A549 (cell line): Measurements from ENCODE around the gene MIER1.

ENCODE experiments used
- EP300 ChIP-seq, 2 experiments: fragments of >200 bp; sonication (Bioruptor Twin); formaldehyde crosslinking; IDR thresholded peaks; 2 replicates in 1 of 2; 3 replicates in 1 of 2; pipeline ENCODE4 v1.6.1; 2016 to 2017
- NR3C1 ChIP-seq: fragments of >200 bp; sonication (Bioruptor Twin); formaldehyde crosslinking; IDR thresholded peaks from 3 replicates; pipeline ENCODE4 v1.6.1; 2017
- RAD21 ChIP-seq, 2 experiments: fragments of >200 bp in 1 of 2; sonication (Bioruptor Twin) in 1 of 2; formaldehyde crosslinking in 1 of 2; IDR thresholded peaks in 1 of 2; conservative IDR thresholded peaks in 1 of 2; 2 replicates in 1 of 2; 3 replicates in 1 of 2; pipeline ENCODE4 v1.6.1; 2012 to 2018; ENCODE audit warnings: inconsistent platforms in 1 of 2
- RNF2 ChIP-seq: fragments of 200-600 bp; sonication (generic); IDR thresholded peaks from 2 replicates; pipeline ENCODE4 v1.6.1; 2016; ENCODE audit warnings: low read depth, mild to moderate bottlenecking, antibody characterized with exemption, moderate library complexity, borderline replicate concordance
- ZSCAN20 ChIP-seq: fragments of 250-450 bp; sonication (Bioruptor Pico); IDR thresholded peaks from 2 replicates; pipeline ENCODE4 v1.8.0; 2022; ENCODE audit warnings: mild to moderate bottlenecking, moderate library complexity
- TF ChIP-seq, protein P1 (sequence below): IDR thresholded peaks from 2 replicates; pipeline ENCODE4 v1.6.1; 2012
- TF ChIP-seq, protein P2 (sequence below): fragments of >200 bp; sonication (Bioruptor Twin); formaldehyde crosslinking; IDR thresholded peaks from 3 replicates; pipeline ENCODE4 v1.5.1; 2016

DNA sequence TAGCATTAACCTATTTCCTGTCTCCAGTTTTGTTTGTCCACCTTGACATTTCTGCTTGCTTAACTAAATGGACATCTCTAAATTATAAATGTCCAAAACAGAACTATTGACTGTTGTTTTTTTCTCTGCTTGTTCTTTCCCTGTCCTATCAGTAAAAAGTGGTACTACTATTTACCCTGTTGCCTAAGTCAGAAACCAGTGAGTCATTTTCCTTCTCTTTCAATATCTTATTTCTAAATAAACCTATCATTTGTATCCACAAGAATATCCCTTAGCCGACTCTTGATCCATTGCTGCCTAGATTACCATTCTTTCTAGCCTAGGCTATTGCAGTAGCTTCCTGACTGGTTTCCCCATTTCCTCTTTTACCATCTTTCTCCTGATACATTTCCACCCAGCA, 22.5 kb downstream of the MIER1 start:
- TF ChIP-seq RNF2 (no peak), RAD21 (conservative IDR thresholded peaks at IDR 0.05 in 1 of 2, IDR thresholded peaks at IDR 0.05 in 1 of 2) (no peak), EP300 (IDR thresholded peaks at IDR 0.05) (no peak), ZSCAN20 (CRISPR knock-in tag) (no peak), NR3C1 (no peak)
- TF ChIP-seq, protein P1, sequence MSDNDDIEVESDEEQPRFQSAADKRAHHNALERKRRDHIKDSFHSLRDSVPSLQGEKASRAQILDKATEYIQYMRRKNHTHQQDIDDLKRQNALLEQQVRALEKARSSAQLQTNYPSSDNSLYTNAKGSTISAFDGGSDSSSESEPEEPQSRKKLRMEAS, result no peak
- TF ChIP-seq, protein P2, sequence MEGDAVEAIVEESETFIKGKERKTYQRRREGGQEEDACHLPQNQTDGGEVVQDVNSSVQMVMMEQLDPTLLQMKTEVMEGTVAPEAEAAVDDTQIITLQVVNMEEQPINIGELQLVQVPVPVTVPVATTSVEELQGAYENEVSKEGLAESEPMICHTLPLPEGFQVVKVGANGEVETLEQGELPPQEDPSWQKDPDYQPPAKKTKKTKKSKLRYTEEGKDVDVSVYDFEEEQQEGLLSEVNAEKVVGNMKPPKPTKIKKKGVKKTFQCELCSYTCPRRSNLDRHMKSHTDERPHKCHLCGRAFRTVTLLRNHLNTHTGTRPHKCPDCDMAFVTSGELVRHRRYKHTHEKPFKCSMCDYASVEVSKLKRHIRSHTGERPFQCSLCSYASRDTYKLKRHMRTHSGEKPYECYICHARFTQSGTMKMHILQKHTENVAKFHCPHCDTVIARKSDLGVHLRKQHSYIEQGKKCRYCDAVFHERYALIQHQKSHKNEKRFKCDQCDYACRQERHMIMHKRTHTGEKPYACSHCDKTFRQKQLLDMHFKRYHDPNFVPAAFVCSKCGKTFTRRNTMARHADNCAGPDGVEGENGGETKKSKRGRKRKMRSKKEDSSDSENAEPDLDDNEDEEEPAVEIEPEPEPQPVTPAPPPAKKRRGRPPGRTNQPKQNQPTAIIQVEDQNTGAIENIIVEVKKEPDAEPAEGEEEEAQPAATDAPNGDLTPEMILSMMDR, result no peak
